CD4-positive, alpha-beta memory T cell (primary cell): ENCODE results near the gene ZFP69B. TPM values are rescaled to one million over a fixed set of nuclear protein-coding genes. Genes with fewer than 3 reads are reported as not detected.
A peak's percentile ranks its signal among the peaks of the same experiment; 100 is the strongest.

Source experiments
- CTCF ChIA-PET: fragments of 350-600 bp; sonication (Branson Sonifier 250); formaldehyde crosslinking; loops from one replicate; lab custom pipeline; 2021; ENCODE audit warnings: inconsistent platforms; ENCODE audit not compliant: partially characterized antibody; lab: Charles Lee
- POLR2A ChIA-PET: fragments of 350-600 bp; sonication (Branson Sonifier 250); formaldehyde crosslinking; loops from one replicate; lab custom pipeline; 2021; ENCODE audit not compliant: partially characterized antibody; lab: Charles Lee
- DNase-seq, 5 donors: peaks; one replicate each; pipeline versions ENCODE4 v3.0.0 to v3.0.0-alpha.2; 2020 to 2022; ENCODE audit warnings: mixed read lengths in 1 of 5
- H3K27ac ChIP-seq: one replicate; pipeline ENCODE4 v1.7.0; 2013; ENCODE audit warnings: low read depth, low read length
- H3K27me3 ChIP-seq: 2 replicates; pipeline ENCODE4 v1.7.0; 2013; ENCODE audit warnings: mild to moderate bottlenecking, low read length, moderate library complexity; ENCODE audit not compliant: insufficient read depth
- H3K36me3 ChIP-seq: 2 replicates; pipeline ENCODE4 v1.7.0; 2013; ENCODE audit warnings: mild to moderate bottlenecking, low read length, moderate library complexity; ENCODE audit not compliant: insufficient read depth
- H3K4me1 ChIP-seq: 2 replicates; pipeline ENCODE4 v1.7.0; 2013; ENCODE audit warnings: mild to moderate bottlenecking, low read length, moderate library complexity; ENCODE audit not compliant: insufficient read depth
- H3K4me3 ChIP-seq, 2 donors: one replicate each; pipeline ENCODE4 v1.7.0; 2013; ENCODE audit warnings: low read length in 2 of 2, mild to moderate bottlenecking in 1 of 2
- H3K9me3 ChIP-seq, 2 donors: one replicate each; pipeline ENCODE4 v1.7.0; 2013; ENCODE audit warnings: low read length in 2 of 2, control low read depth in 1 of 2; ENCODE audit not compliant: control insufficient read depth in 1 of 2
- H3K27ac Mint-ChIP-seq, 7 donors: one replicate each; pipeline ENCODE4 v1.8.0; 2020 to 2021; ENCODE audit warnings: mixed read lengths in 7 of 7, mild to moderate bottlenecking in 6 of 7, inconsistent platforms in 3 of 7, moderate library complexity in 3 of 7
- H3K27me3 Mint-ChIP-seq, 2 donors: one replicate each; pipeline ENCODE4 v1.8.0; 2020 to 2021; ENCODE audit warnings: mixed read lengths in 2 of 2
- H3K36me3 Mint-ChIP-seq, 2 donors: one replicate each; pipeline ENCODE4 v1.8.0; 2020 to 2021; ENCODE audit warnings: mixed read lengths in 2 of 2, inconsistent platforms in 1 of 2, mild to moderate bottlenecking in 1 of 2
- H3K4me1 Mint-ChIP-seq, 4 donors: one replicate each; pipeline ENCODE4 v1.8.0; 2020 to 2021; ENCODE audit warnings: mixed read lengths in 4 of 4, mild to moderate bottlenecking in 1 of 4
- H3K4me3 Mint-ChIP-seq, 8 donors: one replicate each; pipeline ENCODE4 v1.8.0; 2020 to 2021; ENCODE audit warnings: mixed read lengths in 8 of 8, mild to moderate bottlenecking in 7 of 8, moderate library complexity in 6 of 8, inconsistent platforms in 3 of 8
- H3K9me3 Mint-ChIP-seq, 8 donors: one replicate each; pipeline ENCODE4 v1.8.0; 2020 to 2021; ENCODE audit warnings: mixed read lengths in 8 of 8, mild to moderate bottlenecking in 5 of 8, inconsistent platforms in 3 of 8, moderate library complexity in 1 of 8
- intact Hi-C: fragments of 100-400 bp; cut with micrococcal nuclease; formaldehyde crosslinking; loops from one replicate; pipeline ENCODE4 v1.15.1; 2023
- polyA plus RNA-seq, 2 donors: library from polyadenylated mRNA; unstranded; fragments of 300-500 nt; fragmentation: Illumina TruSeq; gene quantifications; one replicate each; pipeline ENCODE4 v1.2.3, GENCODE V29; 2021
- total RNA-seq, 2 experiments: library from RNA; stranded (reverse); gene quantifications; one replicate each; pipeline ENCODE4 v1.2.3, GENCODE V29; 2021

ZFP69B gene
- total and polyA plus RNA-seq, 4 experiments from 2014 or later = 2.1 to 7.9 (median 5.0) TPM

DNA sequence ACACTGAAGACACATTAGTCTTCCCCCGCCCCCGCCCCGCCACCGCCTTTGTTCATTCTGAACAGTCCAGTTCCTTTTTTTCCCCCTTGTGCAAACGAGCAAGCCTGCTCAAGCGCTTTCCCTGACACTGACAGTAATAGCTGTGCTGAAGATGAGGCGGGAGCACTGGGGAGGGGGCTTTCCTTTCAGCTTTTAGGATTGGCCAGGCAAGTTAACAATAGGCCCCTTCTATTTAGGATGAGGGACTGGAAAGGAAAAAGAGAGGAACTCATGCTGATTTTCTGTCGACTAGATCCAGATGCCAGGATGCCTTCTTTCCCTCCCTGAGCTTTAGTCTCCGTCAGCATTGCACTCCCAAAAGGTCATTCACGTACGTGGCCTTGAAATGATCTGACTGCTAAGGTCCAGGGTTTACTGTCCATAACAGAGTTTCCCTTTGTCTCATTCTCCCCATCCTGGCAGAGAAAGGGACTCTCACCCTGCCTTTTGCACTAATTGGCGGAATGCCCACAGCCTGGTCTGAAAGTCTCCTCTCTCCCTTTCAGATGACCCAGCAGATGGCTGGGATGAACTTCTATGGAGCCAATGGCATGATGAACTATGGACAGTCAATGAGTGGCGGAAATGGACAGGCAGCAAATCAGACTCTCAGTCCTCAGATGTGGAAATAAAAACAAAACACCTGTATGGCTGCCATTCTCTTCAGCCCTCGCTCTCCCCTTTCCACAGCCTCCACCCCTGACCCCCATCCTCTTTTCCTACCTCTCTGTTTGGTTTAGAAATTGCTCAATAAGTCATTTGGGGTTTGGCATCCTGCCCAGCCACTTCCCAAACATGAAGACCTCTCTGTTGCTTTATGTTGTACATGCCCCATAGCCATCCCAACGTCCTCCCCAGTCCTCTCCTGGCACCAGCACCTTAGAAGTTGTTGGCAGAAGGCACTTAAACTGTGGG is 28.6 kb upstream of the ZFP69B start:
- H3K27me3 Mint-ChIP-seq = no peaks in the 10 kb centered on the region
- Histone ChIP-seq H3K27me3 (no peaks in the 10 kb centered on the region), H3K9me3 (no peaks in the 10 kb centered on the region)

DNA sequence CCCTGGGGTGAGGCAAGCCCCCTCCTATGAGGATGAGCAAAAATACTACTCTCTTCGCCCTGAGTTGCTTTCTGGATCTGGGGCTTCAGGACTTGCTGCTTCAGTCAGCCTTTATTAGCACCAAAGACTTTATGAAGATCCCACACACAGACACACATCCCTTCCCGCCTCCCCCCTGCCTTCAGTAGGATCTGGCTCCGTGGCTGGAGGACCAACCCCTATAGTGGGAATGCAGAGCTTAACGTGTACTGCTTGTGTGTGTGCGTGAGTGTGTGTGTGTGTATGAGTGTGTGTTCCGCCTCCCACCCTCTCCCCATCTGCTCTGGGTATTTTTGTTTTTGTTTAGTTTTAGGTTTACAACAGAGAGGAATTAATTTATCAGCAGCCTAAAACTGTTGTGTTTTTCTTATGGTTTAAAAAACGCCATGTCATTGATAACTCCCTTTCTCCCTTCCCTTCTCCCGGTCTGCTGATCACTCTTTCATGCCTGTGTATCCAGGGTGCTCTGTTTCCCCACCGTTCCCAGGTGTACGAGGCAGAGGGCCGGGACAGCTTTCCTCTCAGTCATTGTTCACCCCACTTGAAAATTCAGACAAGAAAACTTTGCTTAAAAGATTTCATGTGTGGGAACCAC is 27.5 kb upstream of the ZFP69B start:
- Histone ChIP-seq H3K4me3 (no peak overlapping the region), H3K27ac (no peak overlapping the region), H3K9me3 (no peaks in the 10 kb centered on the region), H3K4me1 (no peaks in the 10 kb centered on the region), H3K27me3 (no peaks in the 10 kb centered on the region), H3K36me3 (peaks cover 43% of the 10 kb centered on the region)
- no peak overlapping the region for H3K4me3 Mint-ChIP-seq
- H3K27ac Mint-ChIP-seq = peak overlapping the region in 3 of 7 donors; percentile 32 to 52 (median 36)
- no peaks in the 10 kb centered on the region for H3K9me3 Mint-ChIP-seq
- peaks cover 69 to 71% of the 10 kb centered on the region in 2 donors for H3K36me3 Mint-ChIP-seq
- intact Hi-C loops = no loop called here
- CTCF ChIA-PET = interaction anchor here (1.5 kb wide), 1 partner anchor 15 kb away, joined by 4 read pairs; no protein-coding TSS in a partner anchor
- POLR2A ChIA-PET = no interaction called here
- H3K4me1 Mint-ChIP-seq = peaks cover 6 to 13% (median 9%) of the 10 kb centered on the region in 4 donors
- no peaks in the 10 kb centered on the region for H3K27me3 Mint-ChIP-seq
- DNase-seq = no peak

More for the DNA sequence above, 28.6 kb upstream of the ZFP69B start:
- Histone ChIP-seq H3K27ac (no peak overlapping the region), H3K4me1 (no peaks in the 10 kb centered on the region), H3K4me3 (no peak overlapping the region), H3K36me3 (peaks cover 54% of the 10 kb centered on the region)
- intact Hi-C loops = no loop called here
- peak overlapping the region in 3 of 7 donors; percentile 27 to 77 (median 49) for H3K27ac Mint-ChIP-seq
- DNase-seq = no peak
- peaks cover 79 to 80% of the 10 kb centered on the region in 2 donors for H3K36me3 Mint-ChIP-seq
- peaks cover 6 to 16% (median 10%) of the 10 kb centered on the region in 4 donors for H3K4me1 Mint-ChIP-seq
- H3K4me3 Mint-ChIP-seq = no peak overlapping the region
- POLR2A ChIA-PET = no interaction called here
- CTCF ChIA-PET = interaction anchor here (1.5 kb wide), 1 partner anchor 16 kb away, joined by 4 read pairs; no protein-coding TSS in a partner anchor
- H3K9me3 Mint-ChIP-seq = no peaks in the 10 kb centered on the region

DNA sequence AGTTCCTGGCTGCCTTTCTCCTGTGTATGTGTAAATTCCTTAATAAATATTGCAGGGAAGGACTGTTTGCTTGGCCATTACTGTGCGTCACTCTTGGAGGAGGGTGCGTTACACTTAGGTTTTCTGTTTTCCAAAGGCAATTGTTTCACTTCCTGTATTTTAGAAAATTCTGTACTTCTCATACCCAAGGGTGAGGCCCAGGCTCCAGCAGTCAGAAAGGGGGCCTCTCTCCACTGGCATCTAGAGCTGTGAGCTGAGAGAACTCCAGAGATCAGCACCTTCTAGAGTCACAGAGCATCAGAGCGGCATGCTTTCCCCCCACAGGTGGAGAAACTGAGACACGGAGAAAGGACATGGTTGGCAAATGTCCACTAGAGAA is 27.0 kb upstream of the ZFP69B start:
- intact Hi-C loops = no loop called here
- Histone ChIP-seq H3K27ac (no peak overlapping the region), H3K36me3 (peaks cover 43% of the 10 kb centered on the region), H3K4me1 (no peaks in the 10 kb centered on the region), H3K4me3 (no peak overlapping the region), H3K9me3 (no peaks in the 10 kb centered on the region), H3K27me3 (no peaks in the 10 kb centered on the region)
- no peak overlapping the region for H3K4me3 Mint-ChIP-seq
- H3K36me3 Mint-ChIP-seq = peaks cover 64 to 66% of the 10 kb centered on the region in 2 donors
- peak overlapping the region in 3 of 7 donors; percentile 32 to 75 (median 47) for H3K27ac Mint-ChIP-seq
- H3K4me1 Mint-ChIP-seq = peaks cover 6 to 13% (median 9%) of the 10 kb centered on the region in 4 donors
- DNase-seq = no peak
- CTCF ChIA-PET = interaction anchor here (5.3 kb wide), 1 partner anchor 16 kb away, joined by 26 read pairs; no protein-coding TSS in a partner anchor
- POLR2A ChIA-PET = no interaction called here
- no peaks in the 10 kb centered on the region for H3K27me3 Mint-ChIP-seq
- no peaks in the 10 kb centered on the region for H3K9me3 Mint-ChIP-seq

DNA sequence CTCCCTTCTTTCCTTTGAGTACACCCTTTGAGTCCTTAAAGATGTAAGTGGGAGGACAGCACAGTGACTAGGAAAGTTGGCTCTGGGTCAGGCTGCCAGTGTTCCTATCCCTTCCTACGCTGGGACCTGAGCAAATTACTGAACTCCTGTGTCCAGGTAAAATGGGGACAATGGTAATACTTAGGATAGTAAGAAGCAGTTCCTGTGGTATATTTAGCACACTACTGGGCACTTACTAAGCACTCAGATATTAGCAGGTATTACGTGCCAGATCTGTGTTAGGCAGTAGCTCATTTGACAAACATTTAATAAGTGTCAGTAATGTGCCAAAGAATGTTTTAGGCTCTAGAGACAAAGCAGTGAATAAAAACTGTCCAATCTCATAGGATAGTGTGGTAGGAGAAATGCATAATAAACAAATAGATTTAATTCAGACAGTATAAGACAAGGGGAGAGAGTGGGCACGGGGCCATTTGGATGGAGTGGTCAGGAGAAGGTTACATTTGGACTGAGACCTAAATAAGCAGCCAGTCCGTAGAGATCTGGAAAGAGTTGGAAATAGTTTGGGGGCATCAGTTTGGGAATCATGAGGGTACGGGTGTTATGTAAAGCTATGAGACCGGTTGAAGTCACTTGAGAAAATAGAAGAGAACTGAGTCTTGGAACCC is 26.2 kb upstream of the ZFP69B start:
- H3K27ac Mint-ChIP-seq = peak overlapping the region in 3 of 7 donors; percentile 32 to 89 (median 36)
- no peaks in the 10 kb centered on the region for H3K27me3 ChIP-seq
- ChIA-PET CTCF (interaction anchor here (5.3 kb wide), 1 partner anchor 15 kb away, joined by 26 read pairs; no protein-coding TSS in a partner anchor), POLR2A (no interaction called here)
- intact Hi-C loops = no loop called here
- peaks cover 56 to 58% of the 10 kb centered on the region in 2 donors for H3K36me3 Mint-ChIP-seq
- no peak overlapping the region for H3K4me3 ChIP-seq
- no peaks in the 10 kb centered on the region for H3K4me1 ChIP-seq
- H3K4me3 Mint-ChIP-seq = no peak overlapping the region
- H3K9me3 Mint-ChIP-seq = no peaks in the 10 kb centered on the region
- H3K27me3 Mint-ChIP-seq = no peaks in the 10 kb centered on the region
- no peak for DNase-seq
- no peak overlapping the region for H3K27ac ChIP-seq
- H3K36me3 ChIP-seq = peaks cover 36% of the 10 kb centered on the region
- H3K4me1 Mint-ChIP-seq = peaks cover 6 to 11% (median 8%) of the 10 kb centered on the region in 4 donors
- no peaks in the 10 kb centered on the region for H3K9me3 ChIP-seq

DNA sequence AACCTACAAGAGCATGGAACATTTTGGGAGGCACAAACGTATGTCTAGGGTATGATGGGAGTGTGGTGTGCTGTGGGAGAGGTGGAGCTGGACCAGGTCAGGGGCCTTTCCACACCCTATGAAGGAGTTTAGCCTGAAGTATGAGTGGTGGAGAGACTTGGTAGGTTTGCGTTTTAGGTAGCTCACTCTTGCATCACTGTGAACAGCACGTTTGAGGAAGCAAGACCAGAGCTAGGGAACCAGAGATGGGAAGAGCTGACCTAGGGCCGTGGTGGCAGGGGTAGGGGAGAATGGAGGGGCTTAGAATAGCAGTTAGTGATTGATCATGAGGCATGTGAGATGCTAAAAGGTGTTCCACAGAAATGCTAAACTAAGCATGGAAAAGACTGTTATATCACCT is 25.1 kb upstream of the ZFP69B start:
- CTCF ChIA-PET = interaction anchor here (1.1 to 5.3 kb wide), 3 partner anchors 9 to 14 kb away, joined by 3 to 26 read pairs (median 6); no protein-coding TSS in a partner anchor
- Mint-ChIP-seq H3K27me3 (no peaks in the 10 kb centered on the region), H3K36me3 (peaks cover 47 to 49% of the 10 kb centered on the region in 2 donors), H3K9me3 (peaks cover 0 to 2% (median 0%) of the 10 kb centered on the region in 8 donors), H3K27ac (peak overlapping the region in 1 of 7 donors; percentile 36), H3K4me3 (no peak overlapping the region), H3K4me1 (peaks cover 6 to 11% (median 8%) of the 10 kb centered on the region in 4 donors)
- H3K4me3 ChIP-seq = no peak overlapping the region
- no peaks in the 10 kb centered on the region for H3K4me1 ChIP-seq
- no peak overlapping the region for H3K27ac ChIP-seq
- no peak for DNase-seq
- H3K36me3 ChIP-seq = peaks cover 28% of the 10 kb centered on the region
- H3K9me3 ChIP-seq = no peaks in the 10 kb centered on the region
- intact Hi-C loops = no loop called here
- POLR2A ChIA-PET = no interaction called here
- H3K27me3 ChIP-seq = no peaks in the 10 kb centered on the region

DNA sequence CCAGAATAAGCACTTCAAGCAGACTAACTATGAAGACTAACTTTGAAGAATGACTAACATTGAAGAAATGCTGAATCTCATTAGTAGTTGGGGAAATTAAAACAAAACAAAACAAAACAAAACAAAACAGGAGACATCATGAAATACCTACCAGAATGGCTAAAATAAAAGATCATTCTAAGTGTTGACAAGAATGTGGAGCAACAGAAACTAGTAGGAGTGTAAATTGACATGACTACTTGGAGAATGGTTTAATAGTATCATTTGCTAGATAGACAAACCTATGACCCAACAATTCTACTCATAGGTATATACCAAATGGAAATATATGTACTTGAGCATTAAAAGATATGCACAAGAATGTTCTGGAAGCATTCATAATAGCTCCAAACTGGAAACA is 18.9 kb upstream of the ZFP69B start:
- H3K9me3 ChIP-seq = no peaks in the 10 kb centered on the region
- H3K4me1 ChIP-seq = no peaks in the 10 kb centered on the region
- no peak overlapping the region for H3K4me3 ChIP-seq
- no peak for DNase-seq
- Mint-ChIP-seq H3K36me3 (peaks cover 0 to 4% of the 10 kb centered on the region in 2 donors), H3K4me3 (no peak overlapping the region), H3K27me3 (no peaks in the 10 kb centered on the region), H3K4me1 (peaks cover 0 to 1% (median 0%) of the 10 kb centered on the region in 4 donors), H3K9me3 (peaks cover 0 to 2% (median 0%) of the 10 kb centered on the region in 8 donors), H3K27ac (no peak overlapping the region)
- intact Hi-C loops = no loop called here
- no peaks in the 10 kb centered on the region for H3K36me3 ChIP-seq
- H3K27me3 ChIP-seq = no peaks in the 10 kb centered on the region
- POLR2A ChIA-PET = no interaction called here
- no peak overlapping the region for H3K27ac ChIP-seq
- CTCF ChIA-PET = no interaction called here
